ENCODE measurements around the gene SPOCK1.

DNA sequence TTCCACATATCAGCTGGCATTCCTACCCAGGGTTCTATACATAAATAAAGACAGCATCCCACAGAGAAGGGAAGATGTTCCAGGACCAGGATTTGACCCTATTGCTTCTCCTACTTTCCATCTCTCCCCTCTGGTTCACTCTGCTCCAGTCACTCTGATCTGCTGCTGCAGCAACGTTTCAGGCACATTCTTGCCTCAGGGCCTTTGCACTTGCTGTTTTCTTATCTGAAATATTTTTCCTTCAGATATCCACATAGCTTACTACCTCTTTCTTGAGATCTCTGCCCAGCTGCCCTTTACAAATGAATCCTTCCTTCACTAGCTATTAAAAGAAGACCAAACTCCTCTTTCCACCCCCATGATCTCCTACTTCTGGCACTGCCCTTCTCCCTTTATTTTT, 204.5 kb downstream of the SPOCK1 start:
- no peak for TF ChIP-seq SUZ12 (IDR thresholded peaks at IDR 0.05)
- no peak for TF ChIP-seq FOXK2 (IDR thresholded peaks at IDR 0.05)
- TF ChIP-seq FOXM1 (IDR thresholded peaks at IDR 0.05; ENCODE audit: borderline replicate concordance) = no peak
- TF ChIP-seq ELF4 (IDR thresholded peaks at IDR 0.05) = no peak
- TF ChIP-seq, protein P1, sequence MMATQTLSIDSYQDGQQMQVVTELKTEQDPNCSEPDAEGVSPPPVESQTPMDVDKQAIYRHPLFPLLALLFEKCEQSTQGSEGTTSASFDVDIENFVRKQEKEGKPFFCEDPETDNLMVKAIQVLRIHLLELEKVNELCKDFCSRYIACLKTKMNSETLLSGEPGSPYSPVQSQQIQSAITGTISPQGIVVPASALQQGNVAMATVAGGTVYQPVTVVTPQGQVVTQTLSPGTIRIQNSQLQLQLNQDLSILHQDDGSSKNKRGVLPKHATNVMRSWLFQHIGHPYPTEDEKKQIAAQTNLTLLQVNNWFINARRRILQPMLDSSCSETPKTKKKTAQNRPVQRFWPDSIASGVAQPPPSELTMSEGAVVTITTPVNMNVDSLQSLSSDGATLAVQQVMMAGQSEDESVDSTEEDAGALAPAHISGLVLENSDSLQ (IDR thresholded peaks at IDR 0.05) = no peak
- TF ChIP-seq L3MBTL2 (conservative IDR thresholded peaks at IDR 0.05) = no peak
- no peak for TF ChIP-seq ZNF384 (IDR thresholded peaks at IDR 0.05)
- TF ChIP-seq SP1 (IDR thresholded peaks at IDR 0.05) = no peak
- no peak for TF ChIP-seq BHLHE40 (IDR thresholded peaks at IDR 0.05; ENCODE audit: borderline replicate concordance)

All from HEK293T (cell line).